Activated T-cell treated with anti-CD3 and anti-CD28 coated beads for 4 hours (primary cell): ENCODE data around the gene NXT1.

Experiments used
- DNase-seq: peaks from one replicate; pipeline ENCODE4 v3.0.0-alpha.2; 2020

NXT1 gene

GRCh38 chr20:23361476-23362391, 11.1 kb downstream of the NXT1 start, which contains the start of gene GZF1:
Gene GZF1 (plus strand): TSS chr20:23362182. CDS start chr20:23364384, 2,202 bp downstream.
- DNase-seq = peak; percentile 97

GRCh38 chr20:23362392-23363256, 12.0 kb downstream of the NXT1 start:
- no peak for DNase-seq

- no peak for DNase-seq
These were observed 12.7 kb downstream of the NXT1 start for GRCh38 chr20:23363257-23363649.

- no peak for DNase-seq
These were observed 15.0 kb downstream of the NXT1 start for GRCh38 chr20:23365390-23366165.

GRCh38 chr20:23366384-23366783, 15.8 kb downstream of the NXT1 start:
- no peak for DNase-seq

GRCh38 chr20:23367770-23368169, 17.2 kb downstream of the NXT1 start:
- DNase-seq = no peak

- no peak for DNase-seq
These were observed 17.9 kb downstream of the NXT1 start for GRCh38 chr20:23368316-23369071.

GRCh38 chr20:23369072-23369823, 18.7 kb downstream of the NXT1 start:
- DNase-seq = no peak

- no peak for DNase-seq
These were observed 19.7 kb downstream of the NXT1 start for GRCh38 chr20:23370274-23370673.

GRCh38 chr20:23370873-23371272, 20.3 kb downstream of the NXT1 start:
- no peak for DNase-seq

GRCh38 chr20:23371496-23371895, 20.9 kb downstream of the NXT1 start:
- DNase-seq = no peak

- no peak for DNase-seq
These were observed 23.9 kb downstream of the NXT1 start for GRCh38 chr20:23374441-23374840.

GRCh38 chr20:23375827-23376226, 25.2 kb downstream of the NXT1 start:
- DNase-seq = no peak

GRCh38 chr20:23379772-23380171, 29.2 kb downstream of the NXT1 start:
- no peak for DNase-seq

GRCh38 chr20:23381876-23382275, 31.3 kb downstream of the NXT1 start:
- DNase-seq = no peak

- DNase-seq = no peak
These were observed 35.9 kb downstream of the NXT1 start for GRCh38 chr20:23386304-23387117.

GRCh38 chr20:23387118-23387443, 36.5 kb downstream of the NXT1 start:
- no peak for DNase-seq

GRCh38 chr20:23390091-23390774, 39.6 kb downstream of the NXT1 start:
- no peak for DNase-seq

- no peak for DNase-seq
These were observed 41.2 kb downstream of the NXT1 start for GRCh38 chr20:23391707-23392310.
